IPS-20b (cell line): Measurements from ENCODE around the gene HSBP1.
A peak's percentile ranks its signal among the peaks of the same experiment; 100 is the strongest.

Source experiments
- H3K27ac ChIP-seq: one replicate; pipeline ENCODE4 v1.5.1; 2013; ENCODE audit warnings: low read length
- H3K27me3 ChIP-seq: 2 replicates; pipeline ENCODE4 v1.6.1; 2013; ENCODE audit warnings: mild to moderate bottlenecking, low read length, inconsistent platforms; ENCODE audit not compliant: insufficient read depth
- H3K36me3 ChIP-seq: 2 replicates; pipeline ENCODE4 v1.6.1; 2013; ENCODE audit warnings: low read depth, mild to moderate bottlenecking, inconsistent platforms, low read length, moderate library complexity; ENCODE audit not compliant: insufficient read depth
- H3K4me1 ChIP-seq: 2 replicates; pipeline ENCODE4 v1.6.1; 2013; ENCODE audit warnings: mild to moderate bottlenecking, control low read depth, inconsistent platforms, low read length, moderate library complexity; ENCODE audit not compliant: insufficient read depth
- H3K4me3 ChIP-seq: 2 replicates; pipeline ENCODE4 v1.5.1; 2013; ENCODE audit warnings: mild to moderate bottlenecking, low read length, inconsistent platforms
- H3K9ac ChIP-seq: 2 replicates; pipeline ENCODE4 v1.6.1; 2013; ENCODE audit warnings: low read depth, mild to moderate bottlenecking, inconsistent platforms, low read length, moderate library complexity
- H3K9me3 ChIP-seq: 2 replicates; pipeline ENCODE4 v1.6.1; 2013; ENCODE audit warnings: mild to moderate bottlenecking, low read depth, low read length, inconsistent platforms; ENCODE audit not compliant: insufficient read depth

HSBP1 gene

DNA sequence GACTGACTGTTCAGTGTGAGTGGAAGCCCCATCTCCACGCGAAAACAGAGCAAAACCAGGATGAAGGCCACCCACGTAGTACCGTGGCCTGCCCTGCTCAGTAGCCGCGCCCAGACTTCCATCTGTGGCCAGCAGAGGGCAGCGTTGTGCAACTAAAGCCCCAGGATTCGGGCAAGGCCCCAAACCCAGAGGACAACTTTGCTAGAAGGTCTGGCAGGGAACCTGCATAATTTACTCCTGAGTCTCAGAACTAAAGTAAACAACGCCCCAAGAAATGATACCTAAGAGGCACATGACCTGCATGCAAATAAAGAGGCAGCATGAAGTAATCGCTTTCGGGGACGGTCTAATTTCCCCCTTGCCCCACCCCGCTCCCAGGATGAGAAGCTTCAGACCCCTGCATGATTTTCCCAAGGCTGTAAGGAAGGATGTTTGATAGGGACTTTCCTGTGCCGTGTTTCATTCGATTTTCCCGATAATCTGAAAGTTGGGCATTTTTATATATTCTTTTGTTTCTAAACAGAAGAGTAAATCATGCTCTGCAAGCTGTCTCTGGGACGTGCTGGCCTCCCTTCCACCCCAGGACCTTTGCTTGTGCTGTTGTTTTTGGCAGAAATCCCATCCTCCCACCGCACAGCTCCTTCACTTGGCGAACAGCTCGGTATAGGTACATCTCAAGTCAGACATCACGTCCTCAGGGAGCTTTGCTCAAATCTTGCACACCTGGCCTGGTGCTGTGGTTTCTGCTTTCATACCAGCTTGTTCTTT is 18.6 kb downstream of the HSBP1 start:
- Histone ChIP-seq H3K36me3 (no peaks in the 10 kb centered on the region), H3K9ac (no peak overlapping the region; the same call in 1 of the 2 replicates), H3K9me3 (no peaks in the 10 kb centered on the region), H3K4me1 (peaks cover 13% of the 10 kb centered on the region; the same call in 1 of the 2 replicates), H3K4me3 (no peak overlapping the region), H3K27ac (no peak overlapping the region), H3K27me3 (no peaks in the 10 kb centered on the region)

DNA sequence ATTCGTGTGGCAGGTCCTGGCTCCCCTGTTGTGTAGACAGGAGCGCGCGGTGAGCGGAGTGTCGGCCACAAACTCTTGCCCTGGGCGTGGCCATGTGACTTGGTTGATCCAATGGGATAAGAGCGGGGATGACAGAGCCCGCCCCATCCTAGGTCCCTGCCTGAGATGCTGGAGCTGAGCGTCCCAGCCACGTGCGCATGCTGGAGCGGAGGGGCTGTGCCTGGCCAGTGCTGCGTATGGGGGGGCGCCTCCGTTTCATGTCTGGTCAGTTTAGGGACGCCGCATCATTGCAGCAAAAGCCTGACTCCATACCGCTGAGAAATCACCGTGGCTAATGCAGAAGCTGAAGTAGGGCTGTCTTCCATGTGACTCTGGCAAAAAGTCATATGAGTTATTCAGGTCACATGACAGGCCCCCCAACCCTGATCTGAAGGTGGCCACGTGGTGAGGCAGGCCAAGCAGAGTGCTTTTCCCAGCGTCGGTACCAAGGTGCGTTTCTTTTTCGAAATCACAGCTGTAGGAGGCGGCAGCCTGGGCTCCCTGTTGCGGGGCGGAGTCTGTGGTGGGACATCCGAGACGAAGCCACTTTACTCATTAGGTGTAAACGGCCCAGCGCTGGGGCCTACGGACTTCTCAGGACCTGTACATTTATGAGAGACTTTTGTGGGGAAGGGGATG is 22.5 kb downstream of the HSBP1 start:
- H3K4me3 ChIP-seq = no peak overlapping the region
- H3K27ac ChIP-seq = no peak overlapping the region
- peaks cover 7% of the 10 kb centered on the region; the same call in 1 of the 2 replicates for H3K4me1 ChIP-seq
- no peaks in the 10 kb centered on the region for H3K27me3 ChIP-seq
- H3K9me3 ChIP-seq = peaks cover 4% of the 10 kb centered on the region
- no peaks in the 10 kb centered on the region for H3K36me3 ChIP-seq
- no peak overlapping the region; the same call in 1 of the 2 replicates for H3K9ac ChIP-seq

GRCh38 chr16:83830769-83831455 is 23.1 kb downstream of the HSBP1 start:
- Histone ChIP-seq H3K4me3 (no peak overlapping the region), H3K27ac (no peak overlapping the region), H3K4me1 (peaks cover 7% of the 10 kb centered on the region; the same call in 1 of the 2 replicates), H3K9ac (no peak overlapping the region; the same call in 1 of the 2 replicates), H3K27me3 (no peaks in the 10 kb centered on the region), H3K36me3 (no peaks in the 10 kb centered on the region), H3K9me3 (peaks cover 4% of the 10 kb centered on the region)

- H3K4me3 ChIP-seq = no peak overlapping the region
- peaks cover 4% of the 10 kb centered on the region for H3K9me3 ChIP-seq
- peaks cover 13% of the 10 kb centered on the region; the same call in 1 of the 2 replicates for H3K4me1 ChIP-seq
- no peak overlapping the region for H3K9ac ChIP-seq
- no peaks in the 10 kb centered on the region for H3K36me3 ChIP-seq
- H3K27me3 ChIP-seq = no peaks in the 10 kb centered on the region
- H3K27ac ChIP-seq = no peak overlapping the region
Measured at GRCh38 chr16:83831456-83831987, 23.7 kb downstream of the HSBP1 start.

- H3K36me3 ChIP-seq = no peaks in the 10 kb centered on the region
- no peak overlapping the region for H3K27ac ChIP-seq
- no peak overlapping the region for H3K4me3 ChIP-seq
- H3K9me3 ChIP-seq = peaks cover 4% of the 10 kb centered on the region
- H3K9ac ChIP-seq = no peak overlapping the region
- peaks cover 14% of the 10 kb centered on the region; the same call in 1 of the 2 replicates for H3K4me1 ChIP-seq
- no peaks in the 10 kb centered on the region for H3K27me3 ChIP-seq
Measured at GRCh38 chr16:83833921-83834320, 26.1 kb downstream of the HSBP1 start.

DNA sequence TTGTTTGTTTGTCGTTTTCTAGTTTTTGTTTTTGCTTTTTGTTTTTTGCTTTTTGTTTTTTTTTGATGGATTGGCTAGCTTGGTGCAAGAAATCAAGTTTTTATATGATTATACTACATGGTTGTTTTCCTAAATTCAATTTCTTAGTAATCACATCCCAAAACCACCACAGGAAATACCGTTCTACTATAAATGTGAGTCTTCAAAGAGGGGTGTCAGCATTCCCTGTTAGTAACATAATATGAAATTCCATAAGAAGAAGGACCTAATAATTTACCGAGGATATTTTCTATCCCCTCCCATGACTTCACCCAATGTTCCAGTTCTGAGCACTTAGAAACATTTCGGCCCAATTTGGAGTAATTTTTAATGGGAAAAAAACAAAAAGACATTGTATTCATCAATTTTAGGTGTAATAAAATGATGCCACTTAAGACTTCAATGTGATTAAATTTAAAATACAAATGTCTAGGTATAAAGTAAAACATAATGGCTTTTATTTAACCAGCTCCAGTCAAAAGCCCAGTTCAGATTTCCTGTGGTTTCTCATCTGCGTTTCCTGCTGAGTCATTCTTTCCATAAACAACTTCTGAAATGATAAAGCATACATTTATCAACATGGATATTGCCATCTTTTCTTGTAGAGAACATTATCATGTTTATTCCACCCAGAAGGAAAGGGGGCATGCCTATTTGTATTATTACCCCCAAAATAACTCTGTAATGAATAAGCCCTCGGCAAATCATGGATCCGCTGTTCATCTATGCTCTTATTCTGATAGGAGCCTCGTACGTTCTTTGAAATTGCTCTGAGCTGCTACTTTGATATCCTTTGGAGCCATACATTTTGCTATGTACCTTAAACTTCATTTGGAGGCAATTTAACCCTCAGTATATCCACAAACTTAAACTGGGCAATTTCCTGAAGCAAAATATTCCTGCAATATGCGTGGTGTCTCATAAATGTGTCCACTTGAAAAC is 28.1 kb downstream of the HSBP1 start:
- peaks cover 4% of the 10 kb centered on the region for H3K9me3 ChIP-seq
- no peak overlapping the region; the same call in 1 of the 2 replicates for H3K9ac ChIP-seq
- no peaks in the 10 kb centered on the region for H3K27me3 ChIP-seq
- H3K27ac ChIP-seq = peak overlapping the region; percentile 18
- H3K36me3 ChIP-seq = no peaks in the 10 kb centered on the region
- H3K4me3 ChIP-seq = no peak overlapping the region
- peaks cover 23% of the 10 kb centered on the region; the same call in 1 of the 2 replicates for H3K4me1 ChIP-seq

- Histone ChIP-seq H3K27me3 (no peaks in the 10 kb centered on the region), H3K9me3 (peaks cover 4% of the 10 kb centered on the region), H3K4me3 (no peak overlapping the region), H3K27ac (no peak overlapping the region), H3K4me1 (peaks cover 30% of the 10 kb centered on the region), H3K9ac (no peak overlapping the region), H3K36me3 (no peaks in the 10 kb centered on the region)
Measured at GRCh38 chr16:83837566-83837965, 29.8 kb downstream of the HSBP1 start.

- no peaks in the 10 kb centered on the region for H3K36me3 ChIP-seq
- H3K9ac ChIP-seq = no peak overlapping the region
- H3K27me3 ChIP-seq = no peaks in the 10 kb centered on the region
- H3K4me3 ChIP-seq = no peak overlapping the region
- H3K9me3 ChIP-seq = peaks cover under 1% of the 10 kb centered on the region; the same call in 1 of the 2 replicates
- H3K27ac ChIP-seq = no peak overlapping the region
- peaks cover 36% of the 10 kb centered on the region for H3K4me1 ChIP-seq
Measured at GRCh38 chr16:83838151-83838550, 30.4 kb downstream of the HSBP1 start.

DNA sequence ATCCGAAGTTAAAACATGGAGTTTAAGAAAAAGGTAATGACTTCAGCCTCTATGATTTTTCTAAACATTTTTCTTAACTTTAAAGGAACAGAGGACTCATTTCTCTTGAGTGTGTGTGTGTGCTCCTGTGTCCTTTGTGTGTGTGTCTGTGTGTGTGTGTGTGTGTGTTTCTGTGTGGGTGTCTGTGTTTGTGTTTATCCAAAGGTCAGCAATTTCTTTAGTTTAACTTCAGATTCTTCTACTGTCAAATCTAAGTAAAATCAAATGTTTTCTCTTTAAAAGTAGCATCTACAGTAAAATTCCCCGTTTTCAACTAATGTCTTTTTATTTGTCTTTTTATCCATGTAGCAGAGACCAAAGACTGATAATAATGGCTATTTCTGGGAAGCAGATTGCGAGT is 31.8 kb downstream of the HSBP1 start:
- H3K27me3 ChIP-seq = no peaks in the 10 kb centered on the region
- H3K27ac ChIP-seq = peak overlapping the region; percentile 87
- peak overlapping the region; percentile 31; the same call in 1 of the 2 replicates for H3K4me3 ChIP-seq
- H3K36me3 ChIP-seq = no peaks in the 10 kb centered on the region
- H3K9ac ChIP-seq = peak overlapping the region; percentile 61; the same call in 1 of the 2 replicates
- peaks cover 42% of the 10 kb centered on the region for H3K4me1 ChIP-seq
- H3K9me3 ChIP-seq = no peaks in the 10 kb centered on the region

DNA sequence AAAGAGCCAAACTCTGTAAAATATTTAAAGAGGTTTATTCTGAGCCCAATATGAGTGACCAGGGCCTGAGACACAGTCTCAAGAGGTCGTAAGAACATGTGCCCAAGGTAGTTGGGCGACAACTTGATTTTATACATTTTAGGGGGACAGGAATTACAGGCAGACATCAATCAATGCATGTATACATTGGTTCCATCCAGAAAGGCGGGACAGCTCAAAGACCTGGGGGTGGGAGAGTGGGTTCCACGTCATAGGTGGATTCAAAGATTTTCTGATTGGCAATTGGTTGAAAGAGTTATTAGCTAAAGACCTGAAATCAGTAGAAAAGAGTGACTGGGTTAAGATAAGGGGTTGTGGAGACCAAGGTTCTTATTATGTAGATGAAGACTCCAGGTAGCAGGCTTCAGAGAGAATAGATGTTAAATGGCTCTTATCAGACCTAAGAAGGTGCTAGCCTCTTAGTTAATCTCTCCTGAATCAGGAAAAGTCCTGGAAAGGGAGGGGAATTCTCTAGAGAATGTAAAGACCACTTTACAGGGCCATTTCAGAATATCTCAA is 32.4 kb downstream of the HSBP1 start:
- no peaks in the 10 kb centered on the region for H3K27me3 ChIP-seq
- H3K27ac ChIP-seq = peak overlapping the region; percentile 87
- H3K4me1 ChIP-seq = peaks cover 42% of the 10 kb centered on the region
- H3K36me3 ChIP-seq = no peaks in the 10 kb centered on the region
- no peaks in the 10 kb centered on the region for H3K9me3 ChIP-seq
- peak overlapping the region; percentile 61; the same call in 1 of the 2 replicates for H3K9ac ChIP-seq
- H3K4me3 ChIP-seq = peak overlapping the region; percentile 31; the same call in 1 of the 2 replicates
